Ovary (tissue), 3 donors: ENCODE data around the gene GLB1L.

Experiments used
- POLR2A ChIP-seq: fragments of 450-650 bp; IDR thresholded peaks from one replicate; pipeline ENCODE4 v1.6.1; 2017; ENCODE audit warnings: antibody characterized with exemption, mild to moderate bottlenecking, moderate library complexity
- TF ChIP-seq, protein P1 (sequence below), 3 donors: fragments of 450-650 bp in 2 of 3; fragments of 200-600 bp in 1 of 3; IDR thresholded peaks; one replicate each; pipeline versions ENCODE4 v1.5.1 to v1.8.0; 2016 to 2022; ENCODE audit warnings: antibody characterized with exemption in 3 of 3, mild to moderate bottlenecking in 1 of 3
- donor health status: DM: no; HTN: no; CAD: no.

DNA sequence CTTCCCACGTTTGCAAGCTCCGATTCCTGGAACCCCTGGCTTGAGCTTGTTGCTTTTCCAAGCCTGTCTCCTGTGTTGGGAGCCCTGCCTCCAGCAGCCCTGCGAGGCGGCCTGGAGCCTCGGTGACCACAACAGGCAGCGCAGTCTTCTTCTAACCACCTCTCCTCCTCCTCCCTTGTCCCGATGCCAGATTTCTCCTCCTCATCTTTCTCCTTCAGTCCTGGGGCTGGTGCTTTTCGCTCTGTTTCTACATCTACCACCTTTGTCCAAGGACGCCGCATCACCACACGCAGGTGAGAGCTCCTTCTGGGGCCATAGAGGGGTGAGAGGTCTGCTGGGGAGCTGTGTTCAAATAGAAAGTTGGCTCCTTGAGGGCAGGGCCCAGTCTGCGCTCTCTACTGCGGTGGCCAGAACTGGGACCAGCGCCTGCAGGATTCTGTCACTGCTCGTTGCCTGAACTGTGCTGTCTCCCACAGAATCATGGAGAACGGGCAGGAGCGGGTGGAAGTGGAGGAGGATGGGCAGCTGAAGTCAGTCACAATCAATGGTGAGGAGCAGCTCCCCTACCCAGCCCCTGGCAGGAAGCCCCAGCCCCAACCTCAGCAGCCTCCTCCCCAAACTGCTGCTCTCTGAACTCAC, 37.8 kb upstream of the GLB1L start:
- TF ChIP-seq POLR2A: no peak
- TF ChIP-seq, protein P1, sequence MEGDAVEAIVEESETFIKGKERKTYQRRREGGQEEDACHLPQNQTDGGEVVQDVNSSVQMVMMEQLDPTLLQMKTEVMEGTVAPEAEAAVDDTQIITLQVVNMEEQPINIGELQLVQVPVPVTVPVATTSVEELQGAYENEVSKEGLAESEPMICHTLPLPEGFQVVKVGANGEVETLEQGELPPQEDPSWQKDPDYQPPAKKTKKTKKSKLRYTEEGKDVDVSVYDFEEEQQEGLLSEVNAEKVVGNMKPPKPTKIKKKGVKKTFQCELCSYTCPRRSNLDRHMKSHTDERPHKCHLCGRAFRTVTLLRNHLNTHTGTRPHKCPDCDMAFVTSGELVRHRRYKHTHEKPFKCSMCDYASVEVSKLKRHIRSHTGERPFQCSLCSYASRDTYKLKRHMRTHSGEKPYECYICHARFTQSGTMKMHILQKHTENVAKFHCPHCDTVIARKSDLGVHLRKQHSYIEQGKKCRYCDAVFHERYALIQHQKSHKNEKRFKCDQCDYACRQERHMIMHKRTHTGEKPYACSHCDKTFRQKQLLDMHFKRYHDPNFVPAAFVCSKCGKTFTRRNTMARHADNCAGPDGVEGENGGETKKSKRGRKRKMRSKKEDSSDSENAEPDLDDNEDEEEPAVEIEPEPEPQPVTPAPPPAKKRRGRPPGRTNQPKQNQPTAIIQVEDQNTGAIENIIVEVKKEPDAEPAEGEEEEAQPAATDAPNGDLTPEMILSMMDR (IDR thresholded peaks at IDR 0.05): no peak
